Panc1 (cell line): ENCODE data around the gene ATXN1.

ENCODE experiments used
- CTCF ChIP-seq: fragments of 450-650 bp; IDR thresholded peaks from 2 replicates; pipeline ENCODE4 v1.5.1; 2017; ENCODE audit warnings: mild to moderate bottlenecking
- POLR2AphosphoS5 ChIP-seq: IDR thresholded peaks from 2 replicates; pipeline ENCODE4 v1.6.1; 2012; ENCODE audit warnings: mild to moderate bottlenecking, low read depth, low read length, moderate library complexity
- REST ChIP-seq, 2 experiments: IDR thresholded peaks; 2 replicates each; pipeline ENCODE4 v1.6.1; 2011 to 2012; ENCODE audit warnings: low read depth in 2 of 2, control low read depth in 1 of 2, low read length in 1 of 2, mild to moderate bottlenecking in 1 of 2, moderate library complexity in 1 of 2; ENCODE audit not compliant: insufficient read depth in 1 of 2
- SIN3A ChIP-seq: IDR thresholded peaks from 2 replicates; pipeline ENCODE4 v1.6.1; 2012; ENCODE audit warnings: low read depth, mild to moderate bottlenecking, low read length, moderate library complexity, borderline replicate concordance; ENCODE audit not compliant: insufficient read depth
- TCF7L2 ChIP-seq: IDR thresholded peaks from 2 replicates; pipeline ENCODE4 v1.6.1; 2011; ENCODE audit warnings: mild to moderate bottlenecking, low read depth, low read length, inconsistent platforms

- TF ChIP-seq POLR2AphosphoS5 = no peak
- TF ChIP-seq CTCF = no peak
- TF ChIP-seq SIN3A = no peak
- no peak for TF ChIP-seq REST (IDR thresholded peaks at IDR 0.05; ENCODE audit: insufficient read depth in 1 of 2, low read depth in 2 of 2, low read length in 1 of 2)
- no peak for TF ChIP-seq TCF7L2
Observed at GRCh38 chr6:16659466-16660156, 101.6 kb downstream of the ATXN1 start.
